PFSK-1 (cell line): ENCODE results near the gene SLC43A3.

ENCODE experiments used
- FOXP2 ChIP-seq: optimal IDR thresholded peaks from 2 replicates; pipeline ENCODE3; 2011; ENCODE audit warnings: borderline replicate concordance, control low read depth, inconsistent platforms; ENCODE audit not compliant: insufficient read depth; ENCODE audit errors: extremely low read length, extremely low read depth
- POLR2AphosphoS5 ChIP-seq: IDR thresholded peaks from 2 replicates; pipeline ENCODE4 v1.6.1; 2012; ENCODE audit warnings: low read depth, mild to moderate bottlenecking, control low read depth, low read length, moderate library complexity
- SIN3A ChIP-seq: IDR thresholded peaks from 2 replicates; pipeline ENCODE4 v1.6.1; 2012; ENCODE audit warnings: mild to moderate bottlenecking, low read length, moderate library complexity, borderline replicate concordance; ENCODE audit not compliant: insufficient read depth
- TAF1 ChIP-seq: IDR thresholded peaks from 2 replicates; pipeline ENCODE4 v1.6.1; 2012; ENCODE audit warnings: low read length, control low read depth, borderline replicate concordance; ENCODE audit not compliant: insufficient read depth
- TF ChIP-seq, protein P1 (sequence below), 2 experiments: IDR thresholded peaks; 2 replicates each; pipeline versions ENCODE4 v1.6.1 to v1.8.0; 2011 to 2012; ENCODE audit warnings: low read depth in 2 of 2, low read length in 2 of 2, control low read depth in 1 of 2, inconsistent platforms in 1 of 2, mild to moderate bottlenecking in 1 of 2, moderate library complexity in 1 of 2; ENCODE audit not compliant: insufficient read depth in 1 of 2

SLC43A3 gene

DNA sequence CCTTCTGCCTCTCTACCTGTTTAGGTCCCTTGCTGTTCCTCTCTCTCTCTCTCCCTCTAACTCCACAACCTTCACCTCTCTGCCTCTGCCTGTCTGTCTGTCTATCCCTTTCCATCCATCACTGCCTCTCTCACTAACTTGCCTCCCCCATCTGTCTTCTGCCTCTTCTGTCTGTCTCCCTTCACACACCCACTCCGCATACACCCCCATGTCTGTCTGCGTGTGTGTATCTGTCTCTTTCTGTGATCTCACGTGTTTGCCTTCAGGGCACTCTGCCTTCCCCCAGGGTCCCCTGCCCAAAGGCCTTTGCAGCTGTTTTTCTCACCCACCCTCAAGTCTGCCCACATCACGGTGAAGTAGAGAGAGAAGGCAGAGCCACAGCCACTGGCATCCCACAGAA lies 41.4 kb upstream of the SLC43A3 start:
- no peak for TF ChIP-seq TAF1
- TF ChIP-seq, protein P1, sequence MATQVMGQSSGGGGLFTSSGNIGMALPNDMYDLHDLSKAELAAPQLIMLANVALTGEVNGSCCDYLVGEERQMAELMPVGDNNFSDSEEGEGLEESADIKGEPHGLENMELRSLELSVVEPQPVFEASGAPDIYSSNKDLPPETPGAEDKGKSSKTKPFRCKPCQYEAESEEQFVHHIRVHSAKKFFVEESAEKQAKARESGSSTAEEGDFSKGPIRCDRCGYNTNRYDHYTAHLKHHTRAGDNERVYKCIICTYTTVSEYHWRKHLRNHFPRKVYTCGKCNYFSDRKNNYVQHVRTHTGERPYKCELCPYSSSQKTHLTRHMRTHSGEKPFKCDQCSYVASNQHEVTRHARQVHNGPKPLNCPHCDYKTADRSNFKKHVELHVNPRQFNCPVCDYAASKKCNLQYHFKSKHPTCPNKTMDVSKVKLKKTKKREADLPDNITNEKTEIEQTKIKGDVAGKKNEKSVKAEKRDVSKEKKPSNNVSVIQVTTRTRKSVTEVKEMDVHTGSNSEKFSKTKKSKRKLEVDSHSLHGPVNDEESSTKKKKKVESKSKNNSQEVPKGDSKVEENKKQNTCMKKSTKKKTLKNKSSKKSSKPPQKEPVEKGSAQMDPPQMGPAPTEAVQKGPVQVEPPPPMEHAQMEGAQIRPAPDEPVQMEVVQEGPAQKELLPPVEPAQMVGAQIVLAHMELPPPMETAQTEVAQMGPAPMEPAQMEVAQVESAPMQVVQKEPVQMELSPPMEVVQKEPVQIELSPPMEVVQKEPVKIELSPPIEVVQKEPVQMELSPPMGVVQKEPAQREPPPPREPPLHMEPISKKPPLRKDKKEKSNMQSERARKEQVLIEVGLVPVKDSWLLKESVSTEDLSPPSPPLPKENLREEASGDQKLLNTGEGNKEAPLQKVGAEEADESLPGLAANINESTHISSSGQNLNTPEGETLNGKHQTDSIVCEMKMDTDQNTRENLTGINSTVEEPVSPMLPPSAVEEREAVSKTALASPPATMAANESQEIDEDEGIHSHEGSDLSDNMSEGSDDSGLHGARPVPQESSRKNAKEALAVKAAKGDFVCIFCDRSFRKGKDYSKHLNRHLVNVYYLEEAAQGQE (IDR thresholded peaks at IDR 0.05; ENCODE audit: insufficient read depth in 1 of 2, low read depth in 2 of 2, low read length in 2 of 2) = no peak
- no peak for TF ChIP-seq SIN3A
- TF ChIP-seq POLR2AphosphoS5 = no peak
- TF ChIP-seq FOXP2 = no peak

DNA sequence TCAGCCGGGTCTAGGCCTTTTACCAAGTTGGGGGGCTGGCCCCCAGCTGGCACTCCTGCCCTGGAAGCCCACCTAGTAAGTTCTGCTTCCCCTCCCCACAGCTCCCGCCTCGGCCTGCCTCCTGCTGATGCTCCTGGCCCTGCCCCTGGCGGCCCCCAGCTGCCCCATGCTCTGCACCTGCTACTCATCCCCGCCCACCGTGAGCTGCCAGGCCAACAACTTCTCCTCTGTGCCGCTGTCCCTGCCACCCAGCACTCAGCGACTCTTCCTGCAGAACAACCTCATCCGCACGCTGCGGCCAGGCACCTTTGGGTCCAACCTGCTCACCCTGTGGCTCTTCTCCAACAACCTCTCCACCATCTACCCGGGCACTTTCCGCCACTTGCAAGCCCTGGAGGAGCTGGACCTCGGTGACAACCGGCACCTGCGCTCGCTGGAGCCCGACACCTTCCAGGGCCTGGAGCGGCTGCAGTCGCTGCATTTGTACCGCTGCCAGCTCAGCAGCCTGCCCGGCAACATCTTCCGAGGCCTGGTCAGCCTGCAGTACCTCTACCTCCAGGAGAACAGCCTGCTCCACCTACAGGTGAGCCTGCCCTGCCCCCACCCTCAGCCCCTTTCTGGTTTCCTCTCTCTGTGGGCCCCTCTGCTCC lies 40.7 kb upstream of the SLC43A3 start:
- no peak for TF ChIP-seq SIN3A

DNA sequence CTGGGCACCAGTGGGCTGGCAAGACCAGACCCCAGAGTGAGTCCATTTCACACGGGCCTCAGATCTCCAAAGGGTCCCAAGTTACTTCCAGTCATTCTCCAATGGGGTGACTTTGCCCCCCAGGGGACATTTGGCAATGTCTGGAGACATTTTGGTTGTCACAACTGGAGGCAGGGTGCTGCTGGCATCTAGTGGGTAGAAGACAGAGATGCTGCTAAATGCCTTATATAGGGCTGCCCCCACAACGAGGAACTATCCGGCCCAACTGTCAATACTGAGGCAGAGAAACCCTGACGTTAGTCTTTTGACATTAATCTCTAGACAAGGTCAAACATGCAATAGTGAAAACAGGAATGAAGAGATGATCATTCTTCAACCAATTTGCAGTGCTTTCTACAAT lies 39.8 kb upstream of the SLC43A3 start:
- TF ChIP-seq POLR2AphosphoS5 (no peak), FOXP2 (no peak), SIN3A (no peak), TAF1 (no peak)
- TF ChIP-seq, protein P1 (IDR thresholded peaks at IDR 0.05; ENCODE audit: insufficient read depth in 1 of 2, low read depth in 2 of 2, low read length in 2 of 2) = no peak

DNA sequence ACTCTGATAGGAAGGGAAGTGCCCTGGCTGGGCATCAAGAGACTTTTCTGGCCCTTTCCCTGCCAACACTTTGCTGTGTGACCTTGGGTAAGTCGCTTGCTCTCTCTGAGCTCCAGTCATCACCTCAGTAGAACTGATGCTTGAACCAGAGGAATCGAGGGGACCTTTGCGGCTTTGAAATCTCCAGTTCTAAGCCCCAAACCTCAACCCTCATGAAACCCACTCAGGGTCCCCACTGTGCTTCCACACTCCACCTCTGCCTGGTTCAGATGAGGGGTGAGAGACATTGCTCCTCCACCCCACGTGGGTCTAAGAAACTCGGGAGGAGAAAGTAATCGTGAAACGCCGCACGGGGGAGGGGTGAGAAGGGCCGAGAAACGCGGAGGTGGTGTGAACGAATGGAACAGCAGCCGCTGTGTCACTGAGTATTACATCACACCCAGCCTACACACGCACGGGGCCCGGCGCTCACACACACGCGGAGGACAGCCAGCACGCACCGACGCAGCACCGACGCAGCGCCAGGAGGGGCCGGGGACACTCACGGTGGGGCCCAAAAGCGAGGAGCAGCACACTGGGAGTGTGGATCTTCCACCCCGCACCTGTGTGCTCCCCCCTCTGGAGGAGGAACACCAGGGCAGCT lies 37.7 kb upstream of the SLC43A3 start:
- TF ChIP-seq TAF1 (no peak), SIN3A (no peak), POLR2AphosphoS5 (no peak), FOXP2 (no peak)
- TF ChIP-seq, protein P1 (IDR thresholded peaks at IDR 0.05; ENCODE audit: insufficient read depth in 1 of 2, low read depth in 2 of 2, low read length in 2 of 2) = no peak

DNA sequence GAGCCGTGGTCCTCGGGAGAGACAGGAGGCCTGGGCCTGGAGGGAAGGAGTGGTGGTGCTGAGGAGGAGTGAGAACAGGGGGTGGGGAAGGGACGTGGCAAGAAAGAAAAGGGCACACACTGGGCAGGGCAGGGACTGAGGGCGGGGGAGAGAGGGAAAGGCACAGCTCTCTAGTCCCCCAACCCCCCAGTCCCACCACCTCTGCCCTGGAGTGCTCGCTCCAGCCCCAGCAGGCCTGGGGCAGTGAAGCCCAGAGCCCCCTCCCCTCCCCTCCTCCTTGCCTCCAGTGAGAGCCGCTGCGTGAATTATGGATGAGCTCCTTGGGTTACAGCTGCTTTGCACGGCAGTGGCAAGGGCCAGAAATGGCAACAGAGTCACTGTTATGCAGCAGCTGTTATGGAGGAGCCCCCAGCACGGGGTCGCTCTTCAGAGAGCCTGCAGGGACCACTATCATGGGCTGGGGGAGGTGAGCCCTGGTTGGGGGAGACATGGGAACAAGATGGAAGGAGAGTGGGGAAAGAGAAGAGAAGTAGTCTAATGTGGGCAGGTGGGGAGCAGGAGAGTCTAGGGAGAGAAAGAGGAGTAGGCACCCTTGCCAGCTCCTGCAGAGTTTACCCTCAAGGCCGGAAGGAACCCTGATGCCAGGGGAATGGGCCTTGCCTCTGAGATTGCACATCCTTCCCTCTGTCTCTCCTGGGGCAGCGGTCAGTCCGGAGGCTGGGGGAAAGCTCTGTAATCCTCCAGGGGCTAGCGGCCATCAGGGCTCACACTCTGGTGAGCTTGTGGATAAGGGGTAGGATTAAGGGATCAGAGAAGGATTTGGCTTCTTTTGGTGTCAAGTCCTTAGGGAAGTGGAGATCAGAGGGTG lies 37.0 kb upstream of the SLC43A3 start:
- no peak for TF ChIP-seq SIN3A
- no peak for TF ChIP-seq FOXP2
- TF ChIP-seq, protein P1 (IDR thresholded peaks at IDR 0.05; ENCODE audit: insufficient read depth in 1 of 2, low read depth in 2 of 2, low read length in 2 of 2) = no peak
- no peak for TF ChIP-seq TAF1
- no peak for TF ChIP-seq POLR2AphosphoS5
